ENCODE results near the gene INAFM1. TPM values are rescaled to one million over a fixed set of nuclear protein-coding genes. Genes with fewer than 3 reads are reported as not detected.
A peak's percentile ranks its signal among the peaks of the same experiment; 100 is the strongest.

The INAFM1 gene
- total RNA-seq, 1 donor, result 2.5 TPM

GRCh38 chr19:47319923-47320871, 45.5 kb downstream of the INAFM1 start:
- Histone ChIP-seq H3K27ac (ENCODE audit: low read depth, low read length) (no peak overlapping the region), H4K20me1 (ENCODE audit: insufficient read depth, low read length) (no peaks in the 10 kb centered on the region), H2AFZ (ENCODE audit: low read length) (no peak overlapping the region), H3K79me2 (ENCODE audit: insufficient read depth, low read length) (no peaks in the 10 kb centered on the region), H3K4me3 (ENCODE audit: insufficient read depth, low read length) (no peak overlapping the region), H3K9me3 (ENCODE audit: low read depth, low read length) (no peaks in the 10 kb centered on the region), H3K27me3 (ENCODE audit: insufficient read depth, low read length) (no peaks in the 10 kb centered on the region), H3K4me1 (ENCODE audit: insufficient read depth, low read length) (peaks cover 4% of the 10 kb centered on the region), H3K4me2 (ENCODE audit: insufficient read depth, low read length) (no peak overlapping the region), H3K36me3 (ENCODE audit: insufficient read depth, low read length) (no peaks in the 10 kb centered on the region)
- DNase-seq (ENCODE audit: insufficient read length, low spot score, missing footprints), result no peak
- no peak for TF ChIP-seq CTCF (IDR thresholded peaks at IDR 0.05; ENCODE audit: extremely low read depth, low read depth, low read length)

GRCh38 chr19:47321630-47322029, 46.9 kb downstream of the INAFM1 start:
- no peaks in the 10 kb centered on the region for H3K79me2 ChIP-seq (ENCODE audit: insufficient read depth, low read length)
- H3K36me3 ChIP-seq (ENCODE audit: insufficient read depth, low read length), result no peaks in the 10 kb centered on the region
- no peak for TF ChIP-seq CTCF (IDR thresholded peaks at IDR 0.05; ENCODE audit: extremely low read depth, low read depth, low read length)
- no peak overlapping the region for H3K4me2 ChIP-seq (ENCODE audit: insufficient read depth, low read length)
- peak; percentile 77 for DNase-seq (ENCODE audit: insufficient read length, low spot score, missing footprints)
- H3K4me1 ChIP-seq (ENCODE audit: insufficient read depth, low read length), result no peaks in the 10 kb centered on the region
- H4K20me1 ChIP-seq (ENCODE audit: insufficient read depth, low read length), result no peaks in the 10 kb centered on the region
- H2AFZ ChIP-seq (ENCODE audit: low read length), result no peak overlapping the region
- no peaks in the 10 kb centered on the region for H3K27me3 ChIP-seq (ENCODE audit: insufficient read depth, low read length)
- no peak overlapping the region for H3K27ac ChIP-seq (ENCODE audit: low read depth, low read length)
- no peaks in the 10 kb centered on the region for H3K9me3 ChIP-seq (ENCODE audit: low read depth, low read length)
- no peak overlapping the region for H3K4me3 ChIP-seq (ENCODE audit: insufficient read depth, low read length)

GRCh38 chr19:47322058-47322457, 47.4 kb downstream of the INAFM1 start:
- Histone ChIP-seq H3K27ac (ENCODE audit: low read depth, low read length) (no peak overlapping the region), H3K79me2 (ENCODE audit: insufficient read depth, low read length) (no peaks in the 10 kb centered on the region), H3K9me3 (ENCODE audit: low read depth, low read length) (no peaks in the 10 kb centered on the region), H3K27me3 (ENCODE audit: insufficient read depth, low read length) (no peaks in the 10 kb centered on the region), H4K20me1 (ENCODE audit: insufficient read depth, low read length) (no peaks in the 10 kb centered on the region), H2AFZ (ENCODE audit: low read length) (no peak overlapping the region), H3K4me3 (ENCODE audit: insufficient read depth, low read length) (no peak overlapping the region), H3K4me1 (ENCODE audit: insufficient read depth, low read length) (no peaks in the 10 kb centered on the region), H3K4me2 (ENCODE audit: insufficient read depth, low read length) (no peak overlapping the region), H3K36me3 (ENCODE audit: insufficient read depth, low read length) (no peaks in the 10 kb centered on the region)
- no peak for DNase-seq (ENCODE audit: insufficient read length, low spot score, missing footprints)
- TF ChIP-seq CTCF (IDR thresholded peaks at IDR 0.05; ENCODE audit: extremely low read depth, low read depth, low read length), result no peak

GRCh38 chr19:47323409-47323808, 48.7 kb downstream of the INAFM1 start:
- H3K4me3 ChIP-seq (ENCODE audit: insufficient read depth, low read length), result no peak overlapping the region
- no peak for DNase-seq (ENCODE audit: insufficient read length, low spot score, missing footprints)
- no peaks in the 10 kb centered on the region for H3K9me3 ChIP-seq (ENCODE audit: low read depth, low read length)
- H4K20me1 ChIP-seq (ENCODE audit: insufficient read depth, low read length), result no peaks in the 10 kb centered on the region
- no peaks in the 10 kb centered on the region for H3K36me3 ChIP-seq (ENCODE audit: insufficient read depth, low read length)
- no peaks in the 10 kb centered on the region for H3K27me3 ChIP-seq (ENCODE audit: insufficient read depth, low read length)
- no peaks in the 10 kb centered on the region for H3K4me1 ChIP-seq (ENCODE audit: insufficient read depth, low read length)
- no peak for TF ChIP-seq CTCF (IDR thresholded peaks at IDR 0.05; ENCODE audit: extremely low read depth, low read depth, low read length)
- H3K4me2 ChIP-seq (ENCODE audit: insufficient read depth, low read length), result no peak overlapping the region
- no peak overlapping the region for H2AFZ ChIP-seq (ENCODE audit: low read length)
- no peak overlapping the region for H3K27ac ChIP-seq (ENCODE audit: low read depth, low read length)
- H3K79me2 ChIP-seq (ENCODE audit: insufficient read depth, low read length), result no peaks in the 10 kb centered on the region
